ENCODE measurements around the gene ZMYND10.
A peak's percentile ranks its signal among the peaks of the same experiment; 100 is the strongest.

ZMYND10 gene

DNA sequence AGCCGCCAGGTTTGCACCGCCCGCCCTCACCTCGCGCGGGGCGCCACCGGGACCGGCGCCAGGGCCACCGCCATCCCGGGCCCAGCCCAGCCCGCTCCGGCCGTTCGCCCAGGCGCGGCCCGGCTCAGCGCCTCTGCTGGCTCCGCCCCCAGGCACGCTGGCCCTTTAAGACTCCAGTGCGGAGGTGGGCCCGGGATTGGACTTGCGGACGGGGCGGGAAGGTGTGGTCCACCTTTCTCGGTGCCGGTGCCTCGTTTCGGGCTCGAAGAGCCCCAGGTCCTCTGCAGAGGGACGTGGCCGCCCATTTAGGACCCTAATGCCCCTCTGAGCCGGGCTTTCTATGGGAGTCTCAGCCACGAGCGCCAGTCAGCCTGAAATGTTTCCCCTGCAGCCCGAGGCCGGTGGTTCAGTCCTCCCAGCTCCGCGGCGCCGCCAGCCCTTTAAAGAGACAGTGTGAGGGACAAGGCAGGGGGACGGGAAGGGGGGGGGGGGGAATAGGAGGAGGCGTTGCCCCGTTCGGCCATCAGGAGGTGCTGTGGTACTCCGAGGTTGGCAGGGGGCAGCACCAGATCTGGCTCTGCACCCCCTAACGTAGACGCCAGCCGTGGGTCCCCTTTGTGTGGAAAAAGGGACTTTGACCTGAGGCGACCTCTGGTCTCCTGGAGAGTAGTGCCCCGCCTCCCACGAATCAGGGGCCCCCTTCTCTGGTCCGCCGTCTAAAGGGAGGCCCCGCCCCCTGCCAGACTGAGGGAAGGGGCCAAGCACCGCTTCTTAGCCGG lies 24.0 kb downstream of the ZMYND10 start:
- TF ChIP-seq POLR2AphosphoS5 (IDR thresholded peaks at IDR 0.05; ENCODE audit: low read depth, low read length), result 0 out of 2 replicates have a peak, but pooled peaks have one; percentile 21
- TF ChIP-seq, protein P1, sequence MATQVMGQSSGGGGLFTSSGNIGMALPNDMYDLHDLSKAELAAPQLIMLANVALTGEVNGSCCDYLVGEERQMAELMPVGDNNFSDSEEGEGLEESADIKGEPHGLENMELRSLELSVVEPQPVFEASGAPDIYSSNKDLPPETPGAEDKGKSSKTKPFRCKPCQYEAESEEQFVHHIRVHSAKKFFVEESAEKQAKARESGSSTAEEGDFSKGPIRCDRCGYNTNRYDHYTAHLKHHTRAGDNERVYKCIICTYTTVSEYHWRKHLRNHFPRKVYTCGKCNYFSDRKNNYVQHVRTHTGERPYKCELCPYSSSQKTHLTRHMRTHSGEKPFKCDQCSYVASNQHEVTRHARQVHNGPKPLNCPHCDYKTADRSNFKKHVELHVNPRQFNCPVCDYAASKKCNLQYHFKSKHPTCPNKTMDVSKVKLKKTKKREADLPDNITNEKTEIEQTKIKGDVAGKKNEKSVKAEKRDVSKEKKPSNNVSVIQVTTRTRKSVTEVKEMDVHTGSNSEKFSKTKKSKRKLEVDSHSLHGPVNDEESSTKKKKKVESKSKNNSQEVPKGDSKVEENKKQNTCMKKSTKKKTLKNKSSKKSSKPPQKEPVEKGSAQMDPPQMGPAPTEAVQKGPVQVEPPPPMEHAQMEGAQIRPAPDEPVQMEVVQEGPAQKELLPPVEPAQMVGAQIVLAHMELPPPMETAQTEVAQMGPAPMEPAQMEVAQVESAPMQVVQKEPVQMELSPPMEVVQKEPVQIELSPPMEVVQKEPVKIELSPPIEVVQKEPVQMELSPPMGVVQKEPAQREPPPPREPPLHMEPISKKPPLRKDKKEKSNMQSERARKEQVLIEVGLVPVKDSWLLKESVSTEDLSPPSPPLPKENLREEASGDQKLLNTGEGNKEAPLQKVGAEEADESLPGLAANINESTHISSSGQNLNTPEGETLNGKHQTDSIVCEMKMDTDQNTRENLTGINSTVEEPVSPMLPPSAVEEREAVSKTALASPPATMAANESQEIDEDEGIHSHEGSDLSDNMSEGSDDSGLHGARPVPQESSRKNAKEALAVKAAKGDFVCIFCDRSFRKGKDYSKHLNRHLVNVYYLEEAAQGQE (IDR thresholded peaks at IDR 0.05; ENCODE audit: insufficient read depth in 1 of 2, low read depth in 2 of 2, low read length in 2 of 2), result no peak

DNA sequence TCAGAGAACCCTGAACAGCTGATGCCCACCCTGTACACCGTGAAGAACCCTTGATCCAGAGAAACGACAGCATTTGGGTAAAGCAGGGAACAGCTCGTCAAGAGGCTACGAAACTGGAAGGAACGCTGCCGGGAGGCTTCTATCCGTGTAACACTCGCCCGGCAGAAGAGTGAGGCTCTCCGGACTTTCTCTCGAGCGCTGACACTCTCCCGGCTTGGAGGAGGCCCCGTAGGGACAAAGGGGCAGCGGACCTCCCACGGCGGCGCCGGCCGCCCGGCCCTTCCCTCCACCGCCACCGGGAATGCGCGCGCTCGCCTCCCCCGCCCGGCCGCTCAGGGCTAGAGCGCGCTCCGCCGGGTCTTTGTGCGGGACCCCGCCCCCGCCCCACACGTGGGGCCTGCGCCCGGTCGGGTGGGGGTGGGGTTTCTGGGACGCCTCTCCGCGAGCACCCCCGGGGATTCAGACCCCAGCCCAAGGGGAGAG lies 24.6 kb downstream of the ZMYND10 start:
- TF ChIP-seq FOXP2 (optimal IDR thresholded peaks at IDR 0.05; ENCODE audit: borderline replicate concordance, extremely low read depth, extremely low read length, insufficient read depth) (no peak), SIN3A (IDR thresholded peaks at IDR 0.05; ENCODE audit: borderline replicate concordance, insufficient read depth, low read length) (no peak), TAF1 (IDR thresholded peaks at IDR 0.05; ENCODE audit: borderline replicate concordance, insufficient read depth, low read length) (no peak), POLR2AphosphoS5 (IDR thresholded peaks at IDR 0.05; ENCODE audit: low read depth, low read length) (no peak)
- TF ChIP-seq, protein P1 (IDR thresholded peaks at IDR 0.05; ENCODE audit: insufficient read depth in 1 of 2, low read depth in 2 of 2, low read length in 2 of 2), result no peak

DNA sequence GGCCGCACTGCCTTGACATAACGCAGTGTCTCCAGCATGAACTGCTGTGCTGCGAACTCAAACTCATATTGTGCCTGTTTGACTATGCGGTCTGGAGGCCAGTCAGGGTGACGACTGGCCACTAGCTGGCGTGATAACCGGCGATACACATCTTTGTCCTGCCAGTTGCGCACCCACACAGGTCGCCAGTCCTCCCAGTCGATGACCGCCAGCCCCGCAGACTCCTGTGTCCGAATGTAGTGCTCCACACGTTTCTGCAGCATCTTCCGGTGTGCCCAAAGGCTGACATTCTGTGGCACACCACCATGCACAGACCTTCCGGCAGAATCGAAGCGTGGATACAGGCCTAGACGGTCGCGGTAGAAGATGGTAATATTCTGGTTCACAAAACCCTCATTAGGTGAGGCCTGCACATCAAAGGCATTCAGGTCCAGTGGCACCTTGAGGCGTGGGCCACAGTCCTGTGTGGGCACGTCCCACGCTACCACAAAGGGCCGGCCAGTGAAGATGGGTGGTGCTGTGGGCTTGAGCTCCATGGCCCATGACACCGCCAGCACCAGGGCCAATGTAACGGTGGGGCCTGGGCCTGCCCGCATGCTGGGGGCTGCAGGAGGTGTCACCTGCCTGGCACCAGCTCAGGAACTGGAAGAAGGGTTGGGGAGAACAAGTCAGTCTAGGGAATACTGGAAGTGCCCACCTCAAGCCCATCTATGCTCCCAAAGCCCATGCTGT lies 25.5 kb downstream of the ZMYND10 start:
- TF ChIP-seq POLR2AphosphoS5 (IDR thresholded peaks at IDR 0.05; ENCODE audit: low read depth, low read length) (no peak), FOXP2 (optimal IDR thresholded peaks at IDR 0.05; ENCODE audit: borderline replicate concordance, extremely low read depth, extremely low read length, insufficient read depth) (no peak), SIN3A (IDR thresholded peaks at IDR 0.05; ENCODE audit: borderline replicate concordance, insufficient read depth, low read length) (no peak), TAF1 (IDR thresholded peaks at IDR 0.05; ENCODE audit: borderline replicate concordance, insufficient read depth, low read length) (no peak)
- TF ChIP-seq, protein P1 (IDR thresholded peaks at IDR 0.05; ENCODE audit: insufficient read depth in 1 of 2, low read depth in 2 of 2, low read length in 2 of 2), result no peak

DNA sequence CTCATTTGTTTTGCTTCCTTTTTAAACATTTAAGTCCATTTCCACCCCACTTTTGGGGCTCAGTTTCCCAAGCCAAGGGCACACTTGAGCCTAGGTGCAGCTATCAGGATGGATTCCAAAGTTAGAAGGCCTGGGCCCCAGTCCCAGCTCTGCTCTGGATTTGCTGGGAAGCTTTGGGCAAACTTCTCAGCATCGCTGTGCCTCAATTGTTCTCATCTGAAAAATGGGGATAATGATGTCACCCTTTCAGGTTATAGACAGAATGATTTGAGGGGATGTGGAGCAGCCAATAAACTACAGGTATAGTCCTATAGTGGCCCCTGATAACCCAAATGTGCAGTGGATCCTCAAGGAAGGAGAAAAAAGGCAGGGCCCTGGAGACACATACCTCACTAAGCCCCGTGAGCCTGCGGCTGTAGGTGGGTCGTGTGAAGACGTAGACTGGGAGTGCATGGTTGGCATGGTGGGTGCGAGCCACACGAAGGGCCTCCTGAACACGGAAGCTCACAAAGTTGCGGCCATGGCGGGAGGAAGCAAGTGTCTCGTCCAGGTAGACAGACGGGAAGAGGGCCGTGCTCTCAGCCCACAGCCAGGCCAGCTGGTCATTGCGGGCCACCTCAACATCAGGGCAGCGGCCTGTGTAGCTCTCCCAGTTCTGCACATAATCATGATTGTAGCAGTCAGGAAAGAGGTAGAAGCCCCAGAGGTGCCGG lies 26.2 kb downstream of the ZMYND10 start:
- TF ChIP-seq SIN3A (IDR thresholded peaks at IDR 0.05; ENCODE audit: borderline replicate concordance, insufficient read depth, low read length) (no peak), POLR2AphosphoS5 (IDR thresholded peaks at IDR 0.05; ENCODE audit: low read depth, low read length) (0 out of 2 replicates have a peak, but pooled peaks have one; percentile 17)

DNA sequence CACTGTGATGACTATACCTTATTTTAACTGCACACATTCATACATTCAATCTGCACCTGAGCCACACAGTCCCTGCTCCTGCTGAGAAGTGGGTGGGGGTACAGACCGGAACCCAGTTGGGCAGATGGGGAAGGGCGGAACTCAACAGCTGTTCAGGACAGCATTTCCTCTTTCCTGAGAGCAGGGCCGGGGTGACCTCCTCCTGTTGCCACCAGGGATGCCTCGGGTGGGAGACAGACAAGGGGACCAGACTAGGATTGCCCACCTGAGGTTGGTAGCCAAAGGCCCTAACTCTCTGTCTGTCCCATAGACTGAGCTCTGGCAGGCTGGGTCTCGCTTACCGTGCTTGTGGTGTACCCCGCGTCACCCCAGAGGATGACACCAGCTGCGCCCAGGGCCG lies 26.9 kb downstream of the ZMYND10 start:
- TF ChIP-seq SIN3A (IDR thresholded peaks at IDR 0.05; ENCODE audit: borderline replicate concordance, insufficient read depth, low read length) (no peak), POLR2AphosphoS5 (IDR thresholded peaks at IDR 0.05; ENCODE audit: low read depth, low read length) (no peak), TAF1 (IDR thresholded peaks at IDR 0.05; ENCODE audit: borderline replicate concordance, insufficient read depth, low read length) (no peak), FOXP2 (optimal IDR thresholded peaks at IDR 0.05; ENCODE audit: borderline replicate concordance, extremely low read depth, extremely low read length, insufficient read depth) (no peak)
- TF ChIP-seq, protein P1 (IDR thresholded peaks at IDR 0.05; ENCODE audit: insufficient read depth in 1 of 2, low read depth in 2 of 2, low read length in 2 of 2), result no peak
